ENCODE results near the gene RCAN1. TPM values are rescaled to one million over a fixed set of nuclear protein-coding genes. Genes with fewer than 3 reads are reported as not detected.

Gene RCAN1
- total and polyA plus RNA-seq, 2 of the 13 experiments (the other 11 are each of a cell fraction or from before 2014, with no cell fraction given) = 9.4 to 34.1 TPM

DNA sequence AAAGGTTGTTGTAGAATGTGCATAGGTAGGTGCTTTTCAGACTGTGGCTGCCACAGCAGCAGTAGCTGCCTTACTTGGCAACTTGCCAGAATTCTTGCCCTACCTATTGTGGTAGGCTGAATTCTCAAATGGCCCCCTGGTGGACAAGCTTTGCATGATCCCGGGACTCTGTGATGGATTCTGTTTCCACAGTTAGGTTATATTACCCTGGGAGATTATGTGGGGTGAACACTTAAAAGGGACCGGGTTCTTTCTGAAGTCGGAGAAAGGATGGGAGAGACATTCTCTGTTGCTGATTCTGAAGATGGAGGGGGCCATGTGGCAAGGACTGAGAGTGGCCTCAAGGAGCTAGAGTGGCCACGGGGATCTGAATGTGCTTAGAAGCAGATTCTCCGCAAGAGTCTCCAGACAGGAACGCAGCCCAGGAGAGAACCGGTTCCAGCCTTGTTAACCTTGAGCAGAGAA, 70.8 kb downstream of the RCAN1 start (continued):
- no peak for TF ChIP-seq ZNF609 (CRISPR knock-in tag; IDR thresholded peaks at IDR 0.05; ENCODE audit: borderline replicate concordance)
- no peak for TF ChIP-seq KMT2A (CRISPR knock-in tag; IDR thresholded peaks at IDR 0.05)
- no peak for TF ChIP-seq HCFC1 (IDR thresholded peaks at IDR 0.05; ENCODE audit: low read depth, low read length)
- TF ChIP-seq ZFP91 (CRISPR knock-in tag; IDR thresholded peaks at IDR 0.05; ENCODE audit: borderline replicate concordance) = no peak
- no peak for TF ChIP-seq TAF15 (IDR thresholded peaks at IDR 0.05; ENCODE audit: low read depth, low read length, poor library complexity, severe bottlenecking)
- TF ChIP-seq ZFY (CRISPR knock-in tag; IDR thresholded peaks at IDR 0.05) = no peak
- no peak for TF ChIP-seq KDM2A (CRISPR knock-in tag; IDR thresholded peaks at IDR 0.05; ENCODE audit: borderline replicate concordance, low read depth)
- no peak for TF ChIP-seq GMEB1 (CRISPR knock-in tag; IDR thresholded peaks at IDR 0.05; ENCODE audit: borderline replicate concordance)
- TF ChIP-seq, protein P1, sequence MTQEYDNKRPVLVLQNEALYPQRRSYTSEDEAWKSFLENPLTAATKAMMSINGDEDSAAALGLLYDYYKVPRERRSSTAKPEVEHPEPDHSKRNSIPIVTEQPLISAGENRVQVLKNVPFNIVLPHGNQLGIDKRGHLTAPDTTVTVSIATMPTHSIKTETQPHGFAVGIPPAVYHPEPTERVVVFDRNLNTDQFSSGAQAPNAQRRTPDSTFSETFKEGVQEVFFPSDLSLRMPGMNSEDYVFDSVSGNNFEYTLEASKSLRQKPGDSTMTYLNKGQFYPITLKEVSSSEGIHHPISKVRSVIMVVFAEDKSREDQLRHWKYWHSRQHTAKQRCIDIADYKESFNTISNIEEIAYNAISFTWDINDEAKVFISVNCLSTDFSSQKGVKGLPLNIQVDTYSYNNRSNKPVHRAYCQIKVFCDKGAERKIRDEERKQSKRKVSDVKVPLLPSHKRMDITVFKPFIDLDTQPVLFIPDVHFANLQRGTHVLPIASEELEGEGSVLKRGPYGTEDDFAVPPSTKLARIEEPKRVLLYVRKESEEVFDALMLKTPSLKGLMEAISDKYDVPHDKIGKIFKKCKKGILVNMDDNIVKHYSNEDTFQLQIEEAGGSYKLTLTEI (CRISPR knock-in tag; conservative IDR thresholded peaks at IDR 0.05) = no peak
- TF ChIP-seq NFKB2 (CRISPR knock-in tag; IDR thresholded peaks at IDR 0.05; ENCODE audit: borderline replicate concordance) = no peak
- TF ChIP-seq GTF3A (CRISPR knock-in tag; conservative IDR thresholded peaks at IDR 0.05) = no peak
- TF ChIP-seq, protein P2, sequence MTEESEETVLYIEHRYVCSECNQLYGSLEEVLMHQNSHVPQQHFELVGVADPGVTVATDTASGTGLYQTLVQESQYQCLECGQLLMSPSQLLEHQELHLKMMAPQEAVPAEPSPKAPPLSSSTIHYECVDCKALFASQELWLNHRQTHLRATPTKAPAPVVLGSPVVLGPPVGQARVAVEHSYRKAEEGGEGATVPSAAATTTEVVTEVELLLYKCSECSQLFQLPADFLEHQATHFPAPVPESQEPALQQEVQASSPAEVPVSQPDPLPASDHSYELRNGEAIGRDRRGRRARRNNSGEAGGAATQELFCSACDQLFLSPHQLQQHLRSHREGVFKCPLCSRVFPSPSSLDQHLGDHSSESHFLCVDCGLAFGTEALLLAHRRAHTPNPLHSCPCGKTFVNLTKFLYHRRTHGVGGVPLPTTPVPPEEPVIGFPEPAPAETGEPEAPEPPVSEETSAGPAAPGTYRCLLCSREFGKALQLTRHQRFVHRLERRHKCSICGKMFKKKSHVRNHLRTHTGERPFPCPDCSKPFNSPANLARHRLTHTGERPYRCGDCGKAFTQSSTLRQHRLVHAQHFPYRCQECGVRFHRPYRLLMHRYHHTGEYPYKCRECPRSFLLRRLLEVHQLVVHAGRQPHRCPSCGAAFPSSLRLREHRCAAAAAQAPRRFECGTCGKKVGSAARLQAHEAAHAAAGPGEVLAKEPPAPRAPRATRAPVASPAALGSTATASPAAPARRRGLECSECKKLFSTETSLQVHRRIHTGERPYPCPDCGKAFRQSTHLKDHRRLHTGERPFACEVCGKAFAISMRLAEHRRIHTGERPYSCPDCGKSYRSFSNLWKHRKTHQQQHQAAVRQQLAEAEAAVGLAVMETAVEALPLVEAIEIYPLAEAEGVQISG (CRISPR knock-in tag; IDR thresholded peaks at IDR 0.05) = peak; percentile 49; the same call in 1 of the 2 replicates
- no peak for TF ChIP-seq ZNF44 (CRISPR knock-in tag; IDR thresholded peaks at IDR 0.05)
- TF ChIP-seq EED (CRISPR knock-in tag; IDR thresholded peaks at IDR 0.05) = no peak
- TF ChIP-seq POLR2A (IDR thresholded peaks at IDR 0.05; ENCODE audit: insufficient read depth in 1 of 2, low read depth in 2 of 2, low read length in 2 of 2) = no peak
- no peak for TF ChIP-seq DNMT1 (CRISPR knock-in tag; IDR thresholded peaks at IDR 0.05)
- TF ChIP-seq FOXP1 (IDR thresholded peaks at IDR 0.05) = no peak
- TF ChIP-seq FOXP1 (CRISPR knock-in tag; IDR thresholded peaks at IDR 0.05) = no peak

All from HepG2 (cell line).